GM12873 (cell line): Measurements from ENCODE around the gene TRPM2.

ENCODE experiments used
- TF ChIP-seq, protein P1 (sequence below): IDR thresholded peaks from 2 replicates; pipeline ENCODE4 v1.5.1; 2012; ENCODE audit warnings: low read depth, mild to moderate bottlenecking, moderate library complexity, low read length, control low read depth; ENCODE audit not compliant: insufficient read depth; ENCODE audit errors: missing control alignments

Gene TRPM2

GRCh38 chr21:44317241-44317782, 36.1 kb upstream of the TRPM2 start:
- TF ChIP-seq, protein P1, sequence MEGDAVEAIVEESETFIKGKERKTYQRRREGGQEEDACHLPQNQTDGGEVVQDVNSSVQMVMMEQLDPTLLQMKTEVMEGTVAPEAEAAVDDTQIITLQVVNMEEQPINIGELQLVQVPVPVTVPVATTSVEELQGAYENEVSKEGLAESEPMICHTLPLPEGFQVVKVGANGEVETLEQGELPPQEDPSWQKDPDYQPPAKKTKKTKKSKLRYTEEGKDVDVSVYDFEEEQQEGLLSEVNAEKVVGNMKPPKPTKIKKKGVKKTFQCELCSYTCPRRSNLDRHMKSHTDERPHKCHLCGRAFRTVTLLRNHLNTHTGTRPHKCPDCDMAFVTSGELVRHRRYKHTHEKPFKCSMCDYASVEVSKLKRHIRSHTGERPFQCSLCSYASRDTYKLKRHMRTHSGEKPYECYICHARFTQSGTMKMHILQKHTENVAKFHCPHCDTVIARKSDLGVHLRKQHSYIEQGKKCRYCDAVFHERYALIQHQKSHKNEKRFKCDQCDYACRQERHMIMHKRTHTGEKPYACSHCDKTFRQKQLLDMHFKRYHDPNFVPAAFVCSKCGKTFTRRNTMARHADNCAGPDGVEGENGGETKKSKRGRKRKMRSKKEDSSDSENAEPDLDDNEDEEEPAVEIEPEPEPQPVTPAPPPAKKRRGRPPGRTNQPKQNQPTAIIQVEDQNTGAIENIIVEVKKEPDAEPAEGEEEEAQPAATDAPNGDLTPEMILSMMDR, result no peak

DNA sequence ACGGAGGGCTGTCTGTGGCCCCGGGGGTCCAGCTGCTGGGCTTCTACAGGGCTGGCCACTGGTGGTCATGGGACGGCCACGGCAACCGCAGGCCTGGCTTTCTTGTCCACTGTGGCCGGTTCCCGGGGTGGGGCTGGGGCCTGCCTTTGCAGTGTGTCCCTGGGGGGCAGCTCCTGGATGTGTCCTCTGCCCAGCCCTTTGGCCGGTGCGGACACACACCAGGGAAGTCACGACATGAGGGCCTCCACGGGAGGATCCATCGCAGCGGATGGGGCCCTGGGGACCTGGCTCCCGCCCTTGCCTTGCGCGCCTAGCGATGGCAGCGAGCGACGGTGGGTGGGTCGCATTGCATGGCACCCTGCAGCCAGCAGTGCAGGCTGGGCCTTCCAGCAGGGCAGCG, 35.5 kb upstream of the TRPM2 start:
- TF ChIP-seq, protein P1, result no peak

GRCh38 chr21:44318489-44319285, 34.7 kb upstream of the TRPM2 start:
- TF ChIP-seq, protein P1, result no peak

- TF ChIP-seq, protein P1, result no peak
Measured at GRCh38 chr21:44319407-44320065, 33.9 kb upstream of the TRPM2 start.

- TF ChIP-seq, protein P1, result no peak
Measured at GRCh38 chr21:44320847-44321246, 32.6 kb upstream of the TRPM2 start.

- TF ChIP-seq, protein P1, result no peak
Measured at GRCh38 chr21:44321846-44322450, 31.5 kb upstream of the TRPM2 start.
